Left ventricle myocardium inferior (tissue), 1 donor: ENCODE measurements around the gene DCDC2C. TPM values are rescaled to one million over a fixed set of nuclear protein-coding genes. Genes with fewer than 3 reads are reported as not detected.

Experiments
- DNase-seq: peaks from one replicate; pipeline ENCODE4 v3.0.0-alpha.2; 2020
- H3K27ac ChIP-seq: fragments of 200-600 bp; replicated peaks from 2 replicates; pipeline ENCODE4 v1.8.0; 2021
- H3K27me3 ChIP-seq: fragments of 200-600 bp; 2 replicates; pipeline ENCODE4 v1.8.0; 2021; ENCODE audit warnings: low read depth
- H3K36me3 ChIP-seq: fragments of 200-600 bp; 2 replicates; pipeline ENCODE4 v1.8.0; 2021
- H3K4me1 ChIP-seq: fragments of 200-600 bp; 2 replicates; pipeline ENCODE4 v1.8.0; 2021
- H3K4me3 ChIP-seq: fragments of 200-600 bp; 2 replicates; pipeline ENCODE4 v1.8.0; 2021; ENCODE audit warnings: mild to moderate bottlenecking, moderate library complexity
- H3K9me3 ChIP-seq: fragments of 200-600 bp; replicated peaks from 2 replicates; pipeline ENCODE4 v1.8.0; 2021
- intact Hi-C: fragments of 100-400 bp; cut with micrococcal nuclease; formaldehyde crosslinking; loops from one replicate; pipeline ENCODE4 v1.11.0; 2022
- total RNA-seq: library from RNA; stranded (reverse); fragmentation: NEBNext Ultra II Directional; extraction: Animal tissue kit (Norgen Biotek cat#: 25700); gene quantifications from one replicate; pipeline ENCODE4 v1.2.1, GENCODE V29; 2021
- TF ChIP-seq, protein P1 (sequence below): fragments of 200-600 bp; IDR thresholded peaks from 2 replicates; pipeline ENCODE4 v1.8.0; 2021; ENCODE audit warnings: antibody characterized with exemption, mild to moderate bottlenecking, borderline replicate concordance
- donor health status: DM: no; HTN: yes; CAD: no; lungs with severe emphysema.

Gene DCDC2C
- total RNA-seq, 1 donor from 2014 or later, result not detected

DNA sequence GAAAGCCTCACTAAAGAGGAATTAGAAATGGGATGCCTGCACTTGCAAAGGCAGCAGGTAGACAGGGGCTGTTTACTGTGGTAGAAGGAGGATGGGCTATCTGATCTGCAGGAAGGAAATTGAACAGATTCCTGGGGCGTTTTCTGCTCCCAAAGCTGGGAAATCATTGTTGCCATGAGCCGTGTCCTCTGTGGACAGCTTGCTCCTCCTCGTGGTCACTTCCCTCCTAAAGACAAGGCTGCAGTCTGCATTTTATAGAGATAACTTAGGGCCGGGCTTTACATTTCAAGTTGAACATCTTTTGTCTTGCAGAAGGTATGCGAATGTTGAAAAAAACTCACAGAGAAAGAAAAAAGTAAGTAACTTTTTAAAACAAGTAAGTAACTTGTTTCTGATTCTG is 50.9 kb downstream of the DCDC2C start:
- peaks cover 64% of the 10 kb centered on the region for H3K27me3 ChIP-seq
- intact Hi-C loops, result no loop called here
- H3K4me1 ChIP-seq, result no peaks in the 10 kb centered on the region
- no peaks in the 10 kb centered on the region for H3K9me3 ChIP-seq
- H3K27ac ChIP-seq, result no peak overlapping the region
- no peak for DNase-seq
- no peaks in the 10 kb centered on the region for H3K36me3 ChIP-seq
- H3K4me3 ChIP-seq, result no peak overlapping the region
- TF ChIP-seq, protein P1, sequence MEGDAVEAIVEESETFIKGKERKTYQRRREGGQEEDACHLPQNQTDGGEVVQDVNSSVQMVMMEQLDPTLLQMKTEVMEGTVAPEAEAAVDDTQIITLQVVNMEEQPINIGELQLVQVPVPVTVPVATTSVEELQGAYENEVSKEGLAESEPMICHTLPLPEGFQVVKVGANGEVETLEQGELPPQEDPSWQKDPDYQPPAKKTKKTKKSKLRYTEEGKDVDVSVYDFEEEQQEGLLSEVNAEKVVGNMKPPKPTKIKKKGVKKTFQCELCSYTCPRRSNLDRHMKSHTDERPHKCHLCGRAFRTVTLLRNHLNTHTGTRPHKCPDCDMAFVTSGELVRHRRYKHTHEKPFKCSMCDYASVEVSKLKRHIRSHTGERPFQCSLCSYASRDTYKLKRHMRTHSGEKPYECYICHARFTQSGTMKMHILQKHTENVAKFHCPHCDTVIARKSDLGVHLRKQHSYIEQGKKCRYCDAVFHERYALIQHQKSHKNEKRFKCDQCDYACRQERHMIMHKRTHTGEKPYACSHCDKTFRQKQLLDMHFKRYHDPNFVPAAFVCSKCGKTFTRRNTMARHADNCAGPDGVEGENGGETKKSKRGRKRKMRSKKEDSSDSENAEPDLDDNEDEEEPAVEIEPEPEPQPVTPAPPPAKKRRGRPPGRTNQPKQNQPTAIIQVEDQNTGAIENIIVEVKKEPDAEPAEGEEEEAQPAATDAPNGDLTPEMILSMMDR, result no peak

DNA sequence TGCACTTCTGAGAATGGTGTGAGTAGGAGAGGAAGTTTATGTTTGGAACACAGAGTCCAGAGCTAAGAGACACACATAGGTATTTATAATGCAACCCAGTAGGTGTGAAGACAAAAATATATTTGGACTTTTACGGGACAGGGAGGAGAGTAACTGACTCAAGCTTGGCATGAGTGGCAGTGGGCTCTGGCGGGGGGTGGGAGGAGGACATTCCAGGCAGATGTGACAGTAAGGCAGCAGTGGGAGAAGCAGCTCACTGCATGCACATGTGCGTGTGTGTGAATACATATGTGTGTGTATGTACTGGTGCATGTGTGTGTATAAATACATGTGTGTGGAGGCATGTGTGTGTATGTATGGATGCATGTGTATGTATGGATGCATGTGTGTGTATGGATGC is 51.4 kb downstream of the DCDC2C start:
- Histone ChIP-seq H3K36me3 (no peaks in the 10 kb centered on the region), H3K4me1 (no peaks in the 10 kb centered on the region), H3K4me3 (no peak overlapping the region), H3K9me3 (no peaks in the 10 kb centered on the region), H3K27ac (no peak overlapping the region), H3K27me3 (peaks cover 69% of the 10 kb centered on the region)
- no peak for DNase-seq
- TF ChIP-seq, protein P1, result no peak
- intact Hi-C loops, result no loop called here

DNA sequence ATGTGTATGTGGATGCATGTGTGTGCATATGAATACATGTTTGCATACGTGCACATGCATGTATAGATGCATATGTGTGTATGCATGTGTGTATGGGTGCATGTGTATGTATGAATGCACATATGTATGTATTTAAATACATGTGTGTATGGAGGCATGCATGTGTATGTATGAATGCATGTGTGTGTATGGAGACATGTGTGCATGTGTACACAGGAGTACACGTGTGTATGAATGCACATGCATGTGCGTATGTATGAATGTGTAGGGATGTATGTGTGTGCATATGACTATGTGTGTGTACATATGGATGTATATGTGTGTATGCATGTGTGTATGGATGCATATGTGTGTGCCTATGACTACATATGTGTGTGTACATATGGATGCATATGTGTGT is 51.9 kb downstream of the DCDC2C start:
- Histone ChIP-seq H3K4me1 (no peaks in the 10 kb centered on the region), H3K4me3 (no peak overlapping the region), H3K9me3 (no peaks in the 10 kb centered on the region), H3K27ac (no peak overlapping the region), H3K36me3 (no peaks in the 10 kb centered on the region), H3K27me3 (peaks cover 74% of the 10 kb centered on the region)
- intact Hi-C loops, result no loop called here
- TF ChIP-seq, protein P1, result no peak
- DNase-seq, result no peak

DNA sequence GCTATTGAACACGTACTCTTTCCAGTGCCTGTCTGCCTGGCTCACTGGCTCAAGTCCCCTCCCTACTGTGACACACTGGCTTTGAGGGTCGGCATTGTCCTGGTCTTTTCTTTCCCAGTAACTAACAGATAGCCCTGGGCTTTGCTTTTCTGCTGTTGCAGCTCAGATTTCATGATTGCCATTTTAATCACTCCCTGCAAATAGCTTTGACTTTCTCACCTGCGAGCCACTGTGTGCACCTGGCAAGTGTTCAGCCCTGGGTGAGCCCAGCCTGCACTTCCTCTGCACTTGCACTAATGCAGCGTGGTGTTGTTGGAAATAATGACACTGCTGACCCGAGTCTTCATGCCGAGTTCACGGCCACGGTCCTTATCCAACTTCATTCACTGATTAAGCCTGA is 52.9 kb downstream of the DCDC2C start:
- H3K36me3 ChIP-seq, result no peaks in the 10 kb centered on the region
- TF ChIP-seq, protein P1, result no peak

DNA sequence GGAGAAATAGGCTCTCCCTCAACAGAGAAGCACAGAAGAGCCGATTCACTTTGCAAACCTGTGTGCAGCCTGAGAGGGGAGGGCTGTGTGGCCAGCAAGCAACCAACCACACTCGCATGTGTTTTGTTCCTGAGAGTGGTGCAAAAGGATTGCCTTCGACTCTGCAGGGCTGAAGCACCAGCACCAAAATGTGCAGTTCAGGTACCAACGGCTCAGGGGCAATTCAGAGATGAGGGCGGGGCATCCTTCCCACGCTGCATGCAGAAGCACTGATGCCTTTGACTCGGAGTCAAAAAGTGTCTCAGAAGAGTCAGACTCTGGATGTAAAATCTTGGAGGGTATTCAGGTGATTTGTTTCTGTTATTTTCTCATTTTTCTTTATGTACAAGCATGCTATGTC is 55.5 kb downstream of the DCDC2C start:
- no peak for DNase-seq
- H3K27me3 ChIP-seq, result peaks cover 63% of the 10 kb centered on the region
- TF ChIP-seq, protein P1, result no peak

More for the DNA sequence above, 52.9 kb downstream of the DCDC2C start:
- Histone ChIP-seq H3K9me3 (no peaks in the 10 kb centered on the region), H3K27me3 (peaks cover 72% of the 10 kb centered on the region), H3K4me1 (no peaks in the 10 kb centered on the region), H3K27ac (no peak overlapping the region), H3K4me3 (no peak overlapping the region)
- intact Hi-C loops, result no loop called here
- no peak for DNase-seq

DNA sequence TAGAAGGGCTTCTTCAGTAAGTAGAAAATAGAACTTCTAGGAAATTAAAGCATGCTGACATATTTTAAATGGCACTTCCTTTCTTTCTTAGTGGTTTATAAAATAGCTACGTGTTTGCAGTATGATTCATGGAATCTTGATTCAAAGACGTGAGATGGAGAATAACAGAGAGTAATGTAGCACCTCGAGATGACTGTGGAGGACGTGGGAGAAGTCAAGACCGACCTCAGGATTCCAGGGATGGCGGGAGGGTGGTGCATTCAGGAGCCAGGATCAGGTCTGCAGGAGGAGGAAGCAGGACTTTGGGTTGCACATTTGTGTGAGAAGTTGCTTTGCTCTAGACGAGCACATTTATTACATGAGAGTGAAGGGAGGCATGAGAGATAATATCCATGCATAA is 56.0 kb downstream of the DCDC2C start:
- DNase-seq, result no peak
- no peaks in the 10 kb centered on the region for H3K36me3 ChIP-seq
- TF ChIP-seq, protein P1, result no peak
- no peak overlapping the region for H3K27ac ChIP-seq
- peaks cover 59% of the 10 kb centered on the region for H3K27me3 ChIP-seq
- no peak overlapping the region for H3K4me3 ChIP-seq
- H3K9me3 ChIP-seq, result no peaks in the 10 kb centered on the region
- intact Hi-C loops, result no loop called here
- H3K4me1 ChIP-seq, result no peaks in the 10 kb centered on the region

More for the DNA sequence above, 55.5 kb downstream of the DCDC2C start:
- Histone ChIP-seq H3K36me3 (no peaks in the 10 kb centered on the region), H3K4me1 (no peaks in the 10 kb centered on the region), H3K4me3 (no peak overlapping the region), H3K9me3 (no peaks in the 10 kb centered on the region), H3K27ac (no peak overlapping the region)
- intact Hi-C loops, result no loop called here
